Omental fat pad (tissue), 4 donors: ENCODE results near the gene BNIP3. TPM values are rescaled to one million over a fixed set of nuclear protein-coding genes. Genes with fewer than 3 reads are reported as not detected.
"Not testable (repeated sequence)": the region's sequence is repeated elsewhere in the genome, so short reads cannot be mapped to it uniquely, and the experiment has no call there.

ENCODE experiments used
- ATAC-seq: fragments of 150-250 bp; one replicate; pipeline ENCODE4 v1.9.1; 2016; ENCODE audit warnings: mild to moderate bottlenecking, moderate library complexity; ENCODE audit not compliant: low FRiP score
- DNase-seq: peaks from one replicate; pipeline ENCODE4 v3.0.0-alpha.2; 2019; ENCODE audit warnings: low spot score
- total RNA-seq, 4 donors: library from RNA; depleted of rRNA; stranded (reverse); fragments of >200 nt; gene quantifications; one replicate each; pipeline ENCODE4 v1.1.0, GENCODE V29; 2016
- TF ChIP-seq, protein P1 (sequence below), 3 donors: fragments of 450-650 bp; IDR thresholded peaks; one replicate each; pipeline ENCODE4 v1.5.1; 2016 to 2017; ENCODE audit warnings: antibody characterized with exemption in 3 of 3, mild to moderate bottlenecking in 3 of 3, moderate library complexity in 2 of 3

BNIP3 gene
- total RNA-seq, 4 donors from 2014 or later, result 66.3 to 192 (median 149) TPM

DNA sequence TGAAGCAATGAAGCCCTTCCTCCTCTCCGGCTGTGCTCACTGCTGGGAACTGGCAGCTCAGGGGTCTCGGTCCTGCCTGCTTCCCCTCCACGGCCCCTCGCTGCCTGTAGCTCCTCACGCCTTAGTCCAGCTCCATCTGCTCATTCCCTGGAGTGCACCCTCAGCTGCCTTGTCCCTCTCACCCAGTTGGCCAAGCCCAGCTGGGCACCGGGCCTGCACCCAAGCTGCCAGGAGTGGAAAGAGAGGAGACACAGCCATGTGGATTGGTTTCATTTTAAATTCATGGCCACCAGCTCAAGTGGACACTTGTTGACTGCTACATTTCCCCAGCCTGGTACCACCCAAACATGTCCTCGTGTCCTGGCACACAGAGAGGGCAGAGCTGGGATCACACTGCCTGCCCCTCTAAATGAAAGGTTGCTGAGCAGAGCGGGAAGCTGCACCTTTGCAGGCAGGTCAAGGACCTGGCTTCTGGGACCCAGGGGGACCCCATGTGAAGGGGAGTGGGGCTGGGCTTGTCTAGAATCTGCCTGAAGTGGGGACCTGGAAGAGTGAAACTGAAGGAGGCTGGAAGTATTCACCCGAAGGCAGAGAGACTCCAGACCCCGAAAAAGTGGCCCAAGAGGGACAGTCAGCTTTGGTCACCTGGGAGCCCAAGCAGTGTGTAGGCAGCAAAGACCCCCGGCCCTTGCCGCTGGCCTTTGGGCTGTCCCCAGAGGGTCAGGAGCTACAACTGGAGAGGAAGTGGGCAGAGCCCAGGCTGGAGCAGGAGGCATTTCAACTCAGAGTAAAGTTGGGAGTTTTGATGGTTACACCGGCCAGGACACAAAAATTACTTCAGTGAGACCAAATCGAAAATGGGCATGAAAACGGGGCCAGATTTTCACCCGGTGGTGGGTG, 15.0 kb upstream of the BNIP3 start:
- no peak for ATAC-seq
- TF ChIP-seq, protein P1, sequence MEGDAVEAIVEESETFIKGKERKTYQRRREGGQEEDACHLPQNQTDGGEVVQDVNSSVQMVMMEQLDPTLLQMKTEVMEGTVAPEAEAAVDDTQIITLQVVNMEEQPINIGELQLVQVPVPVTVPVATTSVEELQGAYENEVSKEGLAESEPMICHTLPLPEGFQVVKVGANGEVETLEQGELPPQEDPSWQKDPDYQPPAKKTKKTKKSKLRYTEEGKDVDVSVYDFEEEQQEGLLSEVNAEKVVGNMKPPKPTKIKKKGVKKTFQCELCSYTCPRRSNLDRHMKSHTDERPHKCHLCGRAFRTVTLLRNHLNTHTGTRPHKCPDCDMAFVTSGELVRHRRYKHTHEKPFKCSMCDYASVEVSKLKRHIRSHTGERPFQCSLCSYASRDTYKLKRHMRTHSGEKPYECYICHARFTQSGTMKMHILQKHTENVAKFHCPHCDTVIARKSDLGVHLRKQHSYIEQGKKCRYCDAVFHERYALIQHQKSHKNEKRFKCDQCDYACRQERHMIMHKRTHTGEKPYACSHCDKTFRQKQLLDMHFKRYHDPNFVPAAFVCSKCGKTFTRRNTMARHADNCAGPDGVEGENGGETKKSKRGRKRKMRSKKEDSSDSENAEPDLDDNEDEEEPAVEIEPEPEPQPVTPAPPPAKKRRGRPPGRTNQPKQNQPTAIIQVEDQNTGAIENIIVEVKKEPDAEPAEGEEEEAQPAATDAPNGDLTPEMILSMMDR (IDR thresholded peaks at IDR 0.05), result no peak

DNA sequence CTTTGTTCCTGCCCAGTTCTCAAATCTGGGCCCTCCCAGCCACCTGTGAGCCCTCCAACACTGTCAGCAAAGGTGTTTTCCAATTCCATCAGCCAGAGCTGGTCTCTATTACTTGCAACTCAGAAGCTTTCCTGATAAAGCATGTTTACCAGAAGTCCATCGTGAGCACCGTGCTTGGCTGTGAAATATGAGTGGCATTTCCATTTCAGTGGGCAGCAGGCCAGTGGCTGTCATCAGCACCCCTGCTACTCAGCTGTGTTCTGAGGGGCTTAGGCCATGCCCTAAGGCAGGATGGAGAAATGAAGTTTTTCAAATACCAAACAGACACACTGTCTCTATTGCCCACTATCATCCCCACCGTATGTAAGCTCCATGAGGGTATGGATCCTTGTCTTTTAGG, 12.7 kb upstream of the BNIP3 start:
- no peak for ATAC-seq
- TF ChIP-seq, protein P1 (IDR thresholded peaks at IDR 0.05), result no peak

More for the DNA sequence above, 15.0 kb upstream of the BNIP3 start:
- no peak for DNase-seq

DNA sequence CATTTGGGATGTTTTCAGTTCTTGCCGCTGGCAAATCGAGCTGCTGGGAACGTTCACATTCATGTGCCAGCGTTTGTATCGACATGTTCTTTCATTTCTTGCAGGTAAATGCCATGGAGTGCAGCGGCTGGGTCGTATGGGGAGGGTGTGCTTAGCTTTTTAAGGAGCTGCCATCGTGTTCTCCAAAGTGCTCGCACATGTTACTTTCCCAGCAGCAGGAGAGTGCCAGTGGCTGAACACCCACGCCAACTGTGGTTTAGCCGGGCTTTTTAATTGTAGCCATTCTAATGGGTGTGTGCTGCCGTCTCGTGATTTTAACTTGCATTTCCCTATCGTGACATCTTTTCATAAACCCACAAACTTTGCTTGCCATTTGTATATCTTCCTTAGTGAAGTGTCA, 11.6 kb upstream of the BNIP3 start:
- DNase-seq (no peak), ATAC-seq (no peak)
- TF ChIP-seq, protein P1 (IDR thresholded peaks at IDR 0.05), result no peak

More for the DNA sequence above, 12.7 kb upstream of the BNIP3 start:
- no peak for DNase-seq

DNA sequence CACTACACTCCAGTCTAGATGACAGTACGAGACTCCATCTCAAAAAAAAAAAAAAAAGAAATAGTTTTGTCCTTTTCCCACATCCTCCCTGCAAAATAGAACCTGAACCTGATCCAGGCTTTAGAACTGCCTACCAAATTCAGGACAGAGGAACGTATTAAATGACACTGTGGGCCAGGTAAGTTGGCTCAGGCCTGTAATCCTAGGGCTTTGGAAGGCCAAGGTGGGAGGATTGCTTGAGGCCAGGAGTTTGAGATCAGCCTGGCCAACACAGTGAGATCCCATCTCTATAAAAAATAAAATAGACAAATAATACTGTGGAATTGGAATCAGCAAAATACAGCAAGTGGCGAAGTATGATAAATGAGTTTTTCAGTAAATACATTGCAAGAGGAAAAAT, 10.0 kb upstream of the BNIP3 start:
- TF ChIP-seq, protein P1 (IDR thresholded peaks at IDR 0.05), result no peak
- no peak for DNase-seq
- ATAC-seq, result no peak

DNA sequence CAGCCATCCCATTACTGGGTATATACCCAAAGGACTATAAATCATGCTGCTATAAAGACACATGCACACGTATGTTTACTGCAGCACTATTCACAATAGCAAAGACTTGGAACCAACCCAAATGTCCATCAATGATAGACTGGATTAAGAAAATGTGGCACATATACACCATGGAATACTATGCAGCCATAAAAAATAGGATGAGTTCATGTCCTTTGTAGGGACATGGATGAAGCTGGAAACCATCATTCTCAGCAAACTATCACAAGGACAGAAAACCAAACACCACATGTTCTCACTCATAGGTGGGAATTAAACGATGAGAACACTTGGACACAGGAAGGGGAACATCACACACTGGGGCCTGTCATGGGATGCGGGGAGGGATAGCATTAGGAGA, 6.1 kb upstream of the BNIP3 start:
- not testable (repeated sequence) for ATAC-seq

DNA sequence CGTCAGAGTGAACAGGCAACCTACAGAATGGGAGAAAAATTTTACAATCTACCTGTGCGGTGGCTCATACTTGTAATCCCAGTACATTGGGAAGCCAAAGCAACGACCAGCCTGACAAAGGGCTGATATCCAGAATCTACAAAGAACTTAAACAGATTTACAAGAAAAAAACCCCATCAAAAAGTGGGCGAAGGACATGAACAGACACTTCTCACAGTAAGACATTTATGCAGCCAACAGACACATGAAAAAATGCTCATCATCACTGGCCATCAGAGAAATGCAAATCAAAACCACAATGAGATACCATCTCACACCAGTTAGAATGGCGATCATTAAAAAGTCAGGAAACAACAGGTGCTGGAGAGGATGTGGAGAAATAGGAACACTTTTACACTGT, 5.6 kb upstream of the BNIP3 start:
- not testable (repeated sequence) for DNase-seq, ATAC-seq

More for the DNA sequence above, 6.1 kb upstream of the BNIP3 start:
- not testable (repeated sequence) for DNase-seq

DNA sequence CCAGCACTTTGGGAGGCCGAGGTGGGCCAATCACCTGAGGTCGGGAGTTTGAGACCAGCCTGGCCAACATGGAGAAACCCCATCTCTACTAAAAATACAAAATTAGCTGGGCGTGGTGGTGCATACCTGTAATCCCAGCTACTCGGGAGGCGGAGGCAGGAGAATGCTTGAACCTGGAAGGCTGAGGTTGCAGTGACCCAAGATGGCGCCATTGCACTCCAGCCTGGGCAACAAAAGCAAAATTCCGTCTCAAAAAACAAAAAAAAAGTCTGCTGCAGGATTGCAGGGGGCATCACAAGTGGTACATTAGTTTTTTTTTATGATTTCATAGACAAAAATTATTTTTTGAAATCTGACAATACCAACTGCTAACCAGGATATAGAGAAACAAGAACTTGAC, 5.1 kb upstream of the BNIP3 start:
- ATAC-seq, DNase-seq: not testable (repeated sequence)

DNA sequence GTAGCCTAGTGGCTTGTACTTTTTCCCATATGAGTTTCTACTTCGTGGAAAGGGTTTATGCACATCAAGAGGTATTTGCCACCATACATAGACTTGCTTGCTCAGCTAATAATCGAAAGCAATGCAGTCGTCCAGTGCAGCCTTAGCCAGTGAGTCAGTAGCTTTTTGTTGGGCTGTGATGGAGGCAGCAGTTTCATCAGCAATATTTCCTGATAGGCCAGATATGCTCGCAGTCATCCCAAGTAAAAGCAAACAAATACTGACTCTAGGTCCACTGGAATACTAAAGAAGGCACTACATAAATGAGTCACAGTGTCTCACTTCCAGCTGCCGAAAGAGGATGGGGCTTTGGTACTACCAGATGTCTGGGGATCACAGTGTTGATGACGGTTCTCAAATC, 2.1 kb upstream of the BNIP3 start:
- DNase-seq, result no peak
- TF ChIP-seq, protein P1 (IDR thresholded peaks at IDR 0.05), result no peak
- ATAC-seq, result no peak
